Activated T-helper 9 cell treated with anti-CD3 and anti-CD28 coated beads, Interleukin-2, amount 50 U/mL, for 16 hours (primary cell): ENCODE results near the gene PER1.

Experiments used
- DNase-seq: peaks from one replicate; pipeline ENCODE4 v3.0.0-alpha.2; 2020; ENCODE audit warnings: low read depth

The PER1 gene

GRCh38 chr17:8138672-8139371 lies 13.4 kb downstream of the PER1 start:
- peak; percentile 91 for DNase-seq

- no peak for DNase-seq
These were observed 13.9 kb downstream of the PER1 start for GRCh38 chr17:8138374-8138671.

GRCh38 chr17:8137645-8138373 lies 14.4 kb downstream of the PER1 start:
- no peak for DNase-seq

GRCh38 chr17:8133941-8134340 lies 18.3 kb downstream of the PER1 start:
- DNase-seq = no peak

GRCh38 chr17:8133399-8133798 lies 18.8 kb downstream of the PER1 start:
- DNase-seq = no peak

- DNase-seq = no peak
These were observed 20.3 kb downstream of the PER1 start for GRCh38 chr17:8131844-8132441.

DNA sequence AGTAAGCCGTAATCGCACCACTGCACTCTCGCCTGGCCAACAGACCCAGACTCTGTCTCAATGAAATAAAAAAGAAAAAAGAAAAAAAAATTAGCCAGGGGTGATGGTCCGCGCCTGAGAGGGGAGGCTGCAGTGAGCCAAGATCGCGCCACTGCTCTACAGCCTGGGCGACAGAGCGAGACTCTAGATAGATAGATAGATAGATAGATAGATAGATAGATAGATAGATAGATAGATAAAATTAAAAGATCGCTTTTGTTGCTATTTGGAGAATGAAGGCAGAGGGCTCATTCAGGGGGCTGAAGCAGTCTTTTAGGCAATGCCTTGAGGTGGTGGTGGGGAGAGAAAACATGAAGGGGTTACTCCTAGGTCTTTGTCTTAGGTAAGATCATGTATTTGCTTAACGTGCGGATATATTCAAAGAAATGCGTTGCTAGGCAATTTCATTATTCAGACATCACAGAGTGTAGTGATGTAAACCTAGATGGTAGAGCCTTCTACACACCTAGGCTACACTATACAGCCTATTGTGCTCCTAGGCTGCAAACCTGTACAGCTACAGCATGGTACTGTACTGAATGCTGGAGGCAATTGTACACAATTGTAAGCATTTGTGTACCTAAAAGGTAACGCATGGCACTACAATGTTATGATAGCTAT lies 23.9 kb downstream of the PER1 start:
- DNase-seq = no peak

DNA sequence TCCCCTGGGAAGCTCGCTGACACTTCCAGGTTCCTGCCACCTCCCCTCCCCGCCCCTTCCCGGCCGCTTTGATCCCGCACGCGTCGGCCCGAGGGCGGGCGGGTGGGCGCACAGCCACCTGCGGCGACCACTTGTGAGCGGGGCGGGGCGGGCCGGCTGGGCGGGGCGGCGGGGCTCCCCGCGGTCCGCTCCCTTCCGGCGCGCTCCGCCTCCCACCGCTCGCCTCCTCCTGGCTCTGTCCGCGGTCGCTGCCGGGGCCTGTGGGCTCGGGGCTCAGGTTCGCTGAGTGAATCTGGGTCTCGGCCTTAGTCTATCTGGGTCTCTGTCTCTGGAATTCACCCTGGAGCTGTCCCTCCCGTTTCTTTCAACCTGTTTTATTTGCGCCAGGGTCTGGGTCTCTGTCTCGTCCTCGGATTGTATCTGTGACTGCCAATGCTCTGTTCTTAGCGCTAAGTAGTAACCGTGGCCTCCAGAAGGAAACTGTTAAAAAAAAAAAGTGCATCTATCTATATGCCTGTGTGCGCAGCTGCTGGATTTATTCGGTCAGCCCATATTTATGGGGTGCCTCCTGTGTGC lies 25.6 kb downstream of the PER1 start:
- DNase-seq = no peak

GRCh38 chr17:8125947-8126490 lies 26.2 kb downstream of the PER1 start:
- DNase-seq = no peak

GRCh38 chr17:8125154-8125946 lies 26.9 kb downstream of the PER1 start:
- DNase-seq = peak; percentile 80

DNA sequence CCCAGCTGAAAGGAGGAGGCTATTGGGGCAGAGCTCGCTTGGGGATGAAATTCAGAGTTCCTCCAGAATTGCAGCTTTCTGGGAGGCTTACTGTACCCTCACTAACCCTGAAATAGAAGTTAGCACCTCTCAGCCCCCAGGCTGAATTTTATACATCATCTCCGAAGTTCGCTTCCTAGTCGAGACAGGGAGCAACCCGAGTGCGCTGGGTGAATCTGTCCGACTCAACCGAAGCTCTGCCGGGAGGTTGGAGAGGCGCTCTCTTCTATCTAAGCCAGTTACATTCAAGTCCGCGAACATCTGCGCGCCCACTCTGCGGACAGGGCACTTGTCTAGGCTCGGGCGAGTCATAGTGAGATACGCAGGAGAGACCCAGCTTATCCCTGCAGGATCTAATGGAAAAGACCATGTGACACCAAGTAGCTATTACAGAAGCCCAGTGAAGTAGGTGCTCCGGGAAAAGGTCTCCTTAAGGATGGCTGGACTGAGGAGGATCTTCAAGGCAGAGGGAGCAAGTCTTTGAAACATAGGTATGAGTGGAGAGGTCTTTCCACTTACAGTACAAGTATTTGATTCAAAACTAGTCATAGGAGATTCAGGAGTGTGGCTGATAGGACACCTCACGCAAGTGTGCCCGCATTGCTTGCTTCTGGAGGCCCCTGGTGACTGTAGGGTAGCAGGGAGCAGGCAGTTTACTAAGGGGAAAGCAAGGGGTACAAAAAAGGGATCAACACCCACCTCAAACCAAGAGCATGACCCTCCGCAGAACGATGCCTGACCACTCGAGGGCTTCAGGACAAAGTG lies 27.7 kb downstream of the PER1 start:
- DNase-seq = no peak

DNA sequence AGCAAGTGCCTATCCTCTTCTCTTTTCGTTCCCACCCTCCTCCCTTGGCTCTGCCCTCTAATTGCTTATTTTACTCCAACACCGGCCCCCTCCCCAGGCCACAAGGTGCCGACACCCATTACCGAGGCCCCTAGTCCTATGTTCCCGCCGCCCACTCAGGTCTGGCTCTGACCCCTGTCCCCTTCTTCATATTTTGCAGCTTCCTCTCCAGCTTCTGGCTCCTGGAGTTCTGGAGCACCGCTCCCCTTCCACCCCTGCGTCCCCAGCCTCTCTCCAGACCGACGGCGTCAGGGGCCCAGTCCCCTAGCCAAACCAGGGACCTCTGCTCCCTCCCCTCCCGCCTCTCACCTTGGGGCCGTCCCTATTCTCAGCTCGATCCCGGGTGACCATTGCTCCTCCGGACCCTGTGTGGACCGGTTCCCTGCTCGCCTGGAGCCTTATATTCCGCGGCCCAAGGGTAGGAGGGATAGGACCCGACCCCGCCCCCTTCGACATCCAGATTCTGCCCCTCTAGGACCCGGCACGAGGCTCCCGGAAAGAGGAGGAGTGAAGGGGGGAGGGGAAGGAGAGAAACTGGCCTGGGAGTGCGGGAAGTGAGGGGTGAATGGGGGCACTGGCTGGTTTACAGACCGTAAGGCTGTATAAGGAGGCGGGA lies 28.4 kb downstream of the PER1 start, which contains the start of gene HES7:
Gene HES7 (minus strand): TSS at position 412 of the 655 bp plus-strand sequence. CDS start 22 bp downstream, at position 390.
- no peak for DNase-seq

GRCh38 chr17:8122924-8123694 lies 29.1 kb downstream of the PER1 start:
- DNase-seq = no peak

GRCh38 chr17:8122422-8122923 lies 29.7 kb downstream of the PER1 start:
- no peak for DNase-seq

DNA sequence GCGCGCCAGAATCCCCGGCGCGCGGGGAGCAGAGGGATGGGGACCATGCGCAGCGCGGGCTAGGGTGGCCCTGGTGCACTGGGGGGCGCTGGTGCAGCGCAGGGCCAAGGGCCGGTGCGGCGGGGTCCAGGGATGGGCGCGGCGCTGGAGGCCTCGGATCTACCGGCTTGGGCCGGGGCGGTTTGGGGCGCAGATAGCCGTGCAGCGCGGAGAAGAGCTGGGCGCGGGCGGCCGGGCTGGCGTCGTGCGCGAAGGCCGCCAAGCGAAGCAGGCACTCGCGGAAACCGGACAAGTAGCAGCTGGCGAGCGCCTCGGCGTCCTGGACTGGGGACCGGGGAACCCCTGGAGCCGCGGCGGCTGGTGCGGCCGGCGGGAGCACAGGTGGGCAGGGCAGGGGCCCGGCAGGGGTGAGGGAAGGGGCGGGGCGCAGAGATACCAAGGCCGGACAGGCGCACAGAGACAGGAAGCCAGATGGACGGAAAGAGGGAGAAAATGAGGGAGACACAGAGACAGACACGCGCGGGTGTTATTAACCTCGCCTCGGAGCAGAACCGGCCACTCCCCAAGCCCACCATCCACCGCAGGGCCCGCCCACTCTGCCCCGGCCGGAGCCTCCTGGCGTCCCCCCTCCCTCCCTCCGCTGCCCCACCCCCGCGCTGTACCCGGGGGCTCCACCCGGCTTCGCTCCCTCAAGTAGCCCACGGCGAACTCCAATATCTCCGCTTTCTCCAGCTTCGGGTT lies 30.4 kb downstream of the PER1 start:
- DNase-seq = no peak

DNA sequence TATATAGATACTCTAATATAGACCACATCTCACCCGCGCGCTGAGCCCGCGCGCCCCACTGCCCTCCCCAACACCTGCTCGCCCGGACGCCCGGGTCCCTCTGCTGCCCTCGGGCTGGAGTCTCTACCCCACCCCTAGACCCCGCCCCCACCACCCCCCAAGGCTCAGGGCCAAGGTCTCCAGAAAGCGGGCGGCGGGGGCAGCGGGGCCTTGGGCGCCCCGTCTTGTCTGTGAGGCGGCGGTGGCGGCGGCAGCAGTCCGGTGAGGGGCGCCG lies 30.9 kb downstream of the PER1 start:
- DNase-seq = no peak

DNA sequence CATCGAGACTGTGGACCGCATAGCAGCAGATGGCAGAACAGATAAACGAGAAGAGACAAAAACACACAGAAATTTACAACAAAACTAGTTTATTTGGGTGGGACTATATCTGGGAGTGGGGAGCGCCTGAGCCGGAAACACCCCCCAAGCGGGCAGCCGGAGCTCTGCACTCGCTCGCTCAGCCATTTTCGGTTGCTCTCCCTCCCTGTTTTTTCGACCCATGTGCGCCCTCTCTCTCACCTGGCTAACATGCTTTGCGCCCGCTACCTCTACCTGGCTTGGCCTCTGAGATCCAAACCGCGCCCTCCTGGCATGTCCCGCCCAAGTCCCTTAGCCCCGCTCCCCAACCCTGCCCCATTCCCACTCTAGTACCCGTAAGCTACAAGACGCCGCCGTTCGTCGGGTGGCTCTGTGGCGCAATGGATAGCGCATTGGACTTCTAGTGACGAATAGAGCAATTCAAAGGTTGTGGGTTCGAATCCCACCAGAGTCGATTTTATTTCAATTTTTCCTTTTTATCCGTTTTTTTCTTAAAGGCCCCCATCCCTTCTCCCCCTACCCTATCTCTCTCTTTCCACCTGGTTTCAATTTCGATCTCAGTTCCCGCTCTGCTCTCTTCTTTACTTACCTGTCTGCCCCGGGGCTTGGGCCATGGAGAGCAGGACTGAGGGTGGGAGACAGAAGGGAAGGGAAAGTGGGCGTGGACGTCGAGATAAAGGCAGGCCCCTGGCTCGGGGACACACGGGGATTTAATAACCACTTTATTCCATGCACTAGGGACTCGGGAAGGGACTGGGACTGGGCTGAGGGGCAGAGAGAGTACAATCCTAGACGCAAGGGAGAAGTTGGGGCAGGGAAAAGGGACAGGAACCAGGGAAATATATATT lies 31.4 kb downstream of the PER1 start:
- peak; percentile 63 for DNase-seq
